Measurements from ENCODE around the gene PDE4B. TPM values are rescaled to one million over a fixed set of nuclear protein-coding genes. Genes with fewer than 3 reads are reported as not detected.

The PDE4B gene
- total and polyA plus RNA-seq, 9 of the 15 experiments (the other 6 are each of a cell fraction or from before 2014, with no cell fraction given): 0.09 TPM; not detected in 8

- no peak overlapping the region for H2AFZ ChIP-seq (ENCODE audit: low read depth, low read length)
- H3K9me3 ChIP-seq (replicated peaks; ENCODE audit: control insufficient read depth, insufficient read depth, low read depth, low read length): no peaks in the 10 kb centered on the region
- no peaks in the 10 kb centered on the region for H3K9me1 ChIP-seq (ENCODE audit: control insufficient read depth, insufficient read depth, low read length)
- H3K79me2 ChIP-seq (ENCODE audit: control insufficient read depth, insufficient read depth, low read length): no peaks in the 10 kb centered on the region
- no peaks in the 10 kb centered on the region for H4K20me1 ChIP-seq (replicated peaks; ENCODE audit: control insufficient read depth, insufficient read depth, low read length)
- no peaks in the 10 kb centered on the region for H3K4me1 ChIP-seq (replicated peaks in 1 of 2; ENCODE audit: control insufficient read depth in 2 of 2, insufficient read depth in 2 of 2, low read length in 2 of 2)
- no peak for DNase-seq (ENCODE audit: extremely low read depth in 1 of 4, low spot score in 3 of 4)
- H3K4me2 ChIP-seq (ENCODE audit: insufficient read depth, low read length): no peak overlapping the region
- ChIA-PET CTCF (ENCODE audit: low intra/inter-chr PET ratio) (no interaction called here), POLR2A (no interaction called here)
- no peak overlapping the region for H3K4me3 ChIP-seq
- intact Hi-C loops (cut with micrococcal nuclease): no loop called here
- H3K27ac ChIP-seq (ENCODE audit: extremely low read depth, low read depth, low read length): no peak overlapping the region
- TF ChIP-seq KAT7 (CRISPR knock-in tag; IDR thresholded peaks at IDR 0.05; ENCODE audit: borderline replicate concordance): no peak
- no peaks in the 10 kb centered on the region for H3K36me3 ChIP-seq (ENCODE audit: control insufficient read depth, insufficient read depth, low read length)
- no peak for FAIRE-seq
- no TSS peak for BruUV-seq (replicated peaks)
- no peak overlapping the region for H3K9ac ChIP-seq (ENCODE audit: insufficient read depth in 1 of 2, low read depth in 2 of 2, low read length in 2 of 2)
- in situ Hi-C loops (cut with MboI): no loop called here
- H3K27me3 ChIP-seq (ENCODE audit: control insufficient read depth in 2 of 2, insufficient read depth in 2 of 2, low read length in 2 of 2): 0 out of 5 replicates have a peak, but pooled peaks cover 0 to 4% of the 10 kb centered on the region in 2 experiments
- 0% methylated on average over 6 of the region's 6 CpGs for WGBS (ENCODE audit: insufficient coverage, low coverage, missing lambda C conversion rate)
- no peak for ATAC-seq
Observed at GRCh38 chr1:66350001-66350547, 557.4 kb downstream of the PDE4B start.

GRCh38 chr1:66351478-66351877, 558.8 kb downstream of the PDE4B start:
- no peak overlapping the region for H3K9ac ChIP-seq (ENCODE audit: insufficient read depth in 1 of 2, low read depth in 2 of 2, low read length in 2 of 2)
- intact Hi-C loops (cut with micrococcal nuclease): no loop called here
- FAIRE-seq: no peak
- H3K4me2 ChIP-seq (ENCODE audit: insufficient read depth, low read length): no peak overlapping the region
- H2AFZ ChIP-seq (ENCODE audit: low read depth, low read length): no peak overlapping the region
- H3K79me2 ChIP-seq (ENCODE audit: control insufficient read depth, insufficient read depth, low read length): no peaks in the 10 kb centered on the region
- ChIA-PET CTCF (ENCODE audit: low intra/inter-chr PET ratio) (no interaction called here), POLR2A (no interaction called here)
- no peaks in the 10 kb centered on the region for H3K9me3 ChIP-seq (replicated peaks; ENCODE audit: control insufficient read depth, insufficient read depth, low read depth, low read length)
- no TSS peak for BruUV-seq (replicated peaks)
- 0 out of 5 replicates have a peak, but pooled peaks cover 0 to 4% of the 10 kb centered on the region in 2 experiments for H3K27me3 ChIP-seq (ENCODE audit: control insufficient read depth in 2 of 2, insufficient read depth in 2 of 2, low read length in 2 of 2)
- ATAC-seq: no peak
- in situ Hi-C loops (cut with MboI): no loop called here
- no peaks in the 10 kb centered on the region for H3K36me3 ChIP-seq (ENCODE audit: control insufficient read depth, insufficient read depth, low read length)
- H3K27ac ChIP-seq (ENCODE audit: extremely low read depth, low read depth, low read length): no peak overlapping the region
- no peak for DNase-seq (ENCODE audit: extremely low read depth in 1 of 4, low spot score in 3 of 4)
- H3K9me1 ChIP-seq (ENCODE audit: control insufficient read depth, insufficient read depth, low read length): no peaks in the 10 kb centered on the region
- H3K4me3 ChIP-seq: no peak overlapping the region
- no peaks in the 10 kb centered on the region for H3K4me1 ChIP-seq (replicated peaks in 1 of 2; ENCODE audit: control insufficient read depth in 2 of 2, insufficient read depth in 2 of 2, low read length in 2 of 2)
- no peaks in the 10 kb centered on the region for H4K20me1 ChIP-seq (replicated peaks; ENCODE audit: control insufficient read depth, insufficient read depth, low read length)
- TF ChIP-seq ELK3 (CRISPR knock-in tag; IDR thresholded peaks at IDR 0.05) (no peak), KLF10 (CRISPR knock-in tag; IDR thresholded peaks at IDR 0.05) (no peak), ZKSCAN3 (CRISPR knock-in tag; IDR thresholded peaks at IDR 0.05) (no peak), ZNF311 (CRISPR knock-in tag; IDR thresholded peaks at IDR 0.05) (no peak)
